Epithelial cell of proximal tubule (primary cell): Measurements from ENCODE around the gene GPX7. TPM values are rescaled to one million over a fixed set of nuclear protein-coding genes. Genes with fewer than 3 reads are reported as not detected.

ENCODE experiments used
- DNase-seq: peaks from one replicate; pipeline ENCODE4 v3.0.0-alpha.2; 2011; ENCODE audit warnings: low read depth
- H3K4me3 ChIP-seq: 2 replicates; pipeline ENCODE4 v1.5.1; 2011; ENCODE audit warnings: low read depth, mild to moderate bottlenecking, low read length
- CTCF ChIP-seq: conservative IDR thresholded peaks from 2 replicates; pipeline ENCODE4 v1.5.1; 2012; ENCODE audit warnings: low read depth, mild to moderate bottlenecking, low read length
- total RNA-seq: library from RNA; depleted of rRNA; stranded (reverse); fragments of >200 nt; gene quantifications from 2 replicates; pipeline ENCODE4 v1.2.3, GENCODE V29; 2015

GPX7 gene
- total RNA-seq, 1 donor from 2014 or later, result 35.1 TPM

DNA sequence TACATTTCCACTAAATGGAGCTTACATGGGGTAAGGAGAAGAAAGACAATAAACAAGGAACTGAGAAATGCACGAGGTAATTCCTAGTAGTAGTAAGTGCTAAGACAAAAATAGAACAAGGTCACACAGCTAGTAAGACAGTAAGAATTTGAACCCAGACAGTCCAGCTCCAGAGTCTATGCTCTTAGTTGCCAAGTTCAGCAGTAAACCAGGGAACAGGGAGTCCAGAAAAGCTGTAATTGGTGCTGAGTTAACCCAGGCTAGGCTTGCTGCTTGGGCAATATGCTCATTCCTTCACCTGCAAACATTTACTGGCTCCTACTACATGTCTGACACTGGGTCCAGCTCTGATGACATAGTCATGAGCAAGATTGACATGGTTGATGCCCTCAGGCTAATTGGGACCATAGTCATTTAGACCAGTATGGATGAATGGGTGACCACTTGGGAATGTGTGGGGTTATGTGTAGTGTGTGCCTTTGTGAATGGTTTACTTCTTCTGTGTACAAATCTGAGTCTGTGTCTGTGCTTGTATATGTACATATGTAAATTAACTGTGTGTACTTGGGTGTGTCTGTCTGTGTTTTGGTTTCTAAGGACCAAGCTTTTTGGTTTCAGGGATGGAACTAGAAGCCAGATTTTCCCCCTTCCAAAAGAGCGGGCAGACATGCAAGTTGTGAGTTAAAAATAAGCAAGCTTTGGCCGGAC lies 2.0 kb downstream of the GPX7 start:
- DNase-seq, result peak; percentile 58
- no peak for TF ChIP-seq CTCF
- no peak overlapping the region for H3K4me3 ChIP-seq

GRCh38 chr1:52613636-52614373 lies 11.6 kb downstream of the GPX7 start:
- H3K4me3 ChIP-seq, result no peak overlapping the region
- TF ChIP-seq CTCF, result no peak
- DNase-seq, result no peak

GRCh38 chr1:52614671-52615070 lies 12.5 kb downstream of the GPX7 start:
- no peak overlapping the region for H3K4me3 ChIP-seq
- no peak for DNase-seq
- no peak for TF ChIP-seq CTCF

- TF ChIP-seq CTCF, result no peak
- H3K4me3 ChIP-seq, result no peak overlapping the region
- DNase-seq, result no peak
Measured at GRCh38 chr1:52615489-52616042, 13.4 kb downstream of the GPX7 start.

- no peak overlapping the region for H3K4me3 ChIP-seq
- no peak for TF ChIP-seq CTCF
- no peak for DNase-seq
Measured at GRCh38 chr1:52621950-52622349, 19.8 kb downstream of the GPX7 start.

DNA sequence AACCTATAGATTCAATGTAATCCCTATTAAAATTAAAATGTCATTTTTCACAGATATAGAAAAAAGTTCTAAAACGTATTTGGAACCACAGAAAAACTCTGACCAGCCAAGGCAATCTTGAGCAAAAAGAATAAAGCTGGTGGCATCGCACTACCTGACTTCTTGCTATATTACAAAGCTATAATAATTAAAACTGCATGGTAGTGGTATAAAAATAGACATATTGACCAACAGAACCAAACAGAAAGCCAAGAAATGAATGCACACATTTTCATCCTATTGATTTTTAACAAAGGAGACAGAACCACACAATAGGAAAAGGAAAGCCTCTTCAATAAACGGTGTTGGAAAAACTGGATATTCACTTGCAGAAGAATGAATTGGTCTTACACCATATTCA lies 21.6 kb downstream of the GPX7 start:
- DNase-seq, result no peak
- TF ChIP-seq CTCF, result no peak
- H3K4me3 ChIP-seq, result no peak overlapping the region

GRCh38 chr1:52627028-52627427 lies 24.9 kb downstream of the GPX7 start:
- no peak for DNase-seq
- H3K4me3 ChIP-seq, result no peak overlapping the region

More at GRCh38 chr1:52627028-52627427, 24.9 kb downstream of the GPX7 start:
- no peak for TF ChIP-seq CTCF
